HepG2 (cell line): Measurements from ENCODE around the gene SIRT7. TPM values are rescaled to one million over a fixed set of nuclear protein-coding genes. Genes with fewer than 3 reads are reported as not detected.

Source experiments
- ARNT ChIP-seq: fragments of 450-650 bp; IDR thresholded peaks from 2 replicates; pipeline ENCODE4 v1.6.1; 2017
- ATF1 ChIP-seq: IDR thresholded peaks from 2 replicates; pipeline ENCODE4 v1.6.1; 2016; ENCODE audit warnings: mild to moderate bottlenecking, control low read depth
- CENPT ChIP-seq: sonication (generic); formaldehyde crosslinking; IDR thresholded peaks from 2 replicates; pipeline ENCODE4 v1.8.0; 2022; ENCODE audit warnings: low read depth, mild to moderate bottlenecking, moderate library complexity, missing genetic modification reagents
- HIC2 ChIP-seq: sonication (generic); formaldehyde crosslinking; IDR thresholded peaks from 2 replicates; pipeline ENCODE4 v1.9.0; 2022; ENCODE audit warnings: low read depth, missing genetic modification reagents
- HIVEP1 ChIP-seq: sonication (generic); formaldehyde crosslinking; IDR thresholded peaks from 2 replicates; pipeline ENCODE4 v1.4.0; 2020; ENCODE audit warnings: mild to moderate bottlenecking, missing genetic modification reagents
- NR2C2 ChIP-seq: sonication (generic); formaldehyde crosslinking; IDR thresholded peaks from 2 replicates; pipeline ENCODE4 v1.4.0; 2020; ENCODE audit warnings: missing genetic modification reagents, mild to moderate bottlenecking, moderate library complexity, borderline replicate concordance
- RARA ChIP-seq: IDR thresholded peaks from 2 replicates; pipeline ENCODE4 v1.6.1; 2016; ENCODE audit warnings: missing genetic modification reagents, missing compliant biosample characterization
- SAFB2 ChIP-seq: sonication (generic); formaldehyde crosslinking; IDR thresholded peaks from 2 replicates; pipeline ENCODE4 v1.5.1; 2020; ENCODE audit warnings: missing genetic modification reagents, low read depth, mild to moderate bottlenecking, borderline replicate concordance
- SOX13 ChIP-seq, 3 experiments: fragments of 450-650 bp in 1 of 3; sonication (generic) in 1 of 3; formaldehyde crosslinking in 1 of 3; IDR thresholded peaks in 2 of 3; conservative IDR thresholded peaks in 1 of 3; 2 replicates each; pipeline versions ENCODE4 v1.5.0 to v1.6.1; 2016 to 2020; ENCODE audit warnings: antibody characterized with exemption in 1 of 3, mild to moderate bottlenecking in 1 of 3, missing compliant biosample characterization in 1 of 3, missing genetic modification reagents in 1 of 3, moderate library complexity in 1 of 3
- STAT5B ChIP-seq: sonication (generic); formaldehyde crosslinking; IDR thresholded peaks from 2 replicates; pipeline ENCODE4 v1.4.0; 2020; ENCODE audit warnings: missing genetic modification reagents
- SYNCRIP ChIP-seq: fragments of 200-400 bp; formaldehyde crosslinking; IDR thresholded peaks from 2 replicates; pipeline ENCODE4 v1.6.1; 2018; ENCODE audit warnings: mild to moderate bottlenecking, low read depth, low read length; ENCODE audit not compliant: insufficient read depth
- TCF7L2 ChIP-seq: IDR thresholded peaks from 2 replicates; pipeline ENCODE4 v1.6.1; 2011; ENCODE audit warnings: mild to moderate bottlenecking, low read depth, low read length, moderate library complexity
- THAP11 ChIP-seq: IDR thresholded peaks from 2 replicates; pipeline ENCODE4 v1.6.1; 2016; ENCODE audit warnings: missing biosample characterization, missing genetic modification reagents
- TMF1 ChIP-seq: sonication (generic); formaldehyde crosslinking; IDR thresholded peaks from 2 replicates; pipeline ENCODE4 v1.8.1; 2022; ENCODE audit warnings: low read depth, missing genetic modification reagents
- ZEB1 ChIP-seq: IDR thresholded peaks from 2 replicates; pipeline ENCODE4 v1.6.1; 2012; ENCODE audit warnings: mild to moderate bottlenecking, low read depth, inconsistent platforms; ENCODE audit not compliant: insufficient replicate concordance
- ZNF263 ChIP-seq: sonication (generic); formaldehyde crosslinking; IDR thresholded peaks from 2 replicates; pipeline ENCODE4 v1.4.0; 2020; ENCODE audit warnings: missing genetic modification reagents
- ZNF276 ChIP-seq: sonication (generic); formaldehyde crosslinking; IDR thresholded peaks from 2 replicates; pipeline ENCODE4 v1.4.0; 2020; ENCODE audit warnings: mild to moderate bottlenecking, low read depth, missing genetic modification reagents
- ZNF362 ChIP-seq: sonication (generic); formaldehyde crosslinking; IDR thresholded peaks from 2 replicates; pipeline ENCODE4 v1.4.0; 2020; ENCODE audit warnings: missing genetic modification reagents, mild to moderate bottlenecking, borderline replicate concordance
- ZNF382 ChIP-seq: sonication (generic); formaldehyde crosslinking; IDR thresholded peaks from 2 replicates; pipeline ENCODE4 v1.5.0; 2020; ENCODE audit warnings: missing genetic modification reagents, mild to moderate bottlenecking, borderline replicate concordance
- ZNF674 ChIP-seq: sonication (generic); formaldehyde crosslinking; IDR thresholded peaks from 2 replicates; pipeline ENCODE4 v1.5.0; 2020; ENCODE audit warnings: low read depth, mild to moderate bottlenecking, missing genetic modification reagents
- ZSCAN21 ChIP-seq: sonication (generic); formaldehyde crosslinking; IDR thresholded peaks from 2 replicates; pipeline ENCODE4 v1.8.0; 2022; ENCODE audit warnings: mild to moderate bottlenecking, missing genetic modification reagents, moderate library complexity, borderline replicate concordance
- polyA plus RNA-seq, 8 experiments: library from polyadenylated mRNA; depleted of rRNA in 3 of 8; stranded (reverse) in 7 of 8; unstranded in 1 of 8; fragments of >200 nt; fragmentation: Illumina TruSeq in 4 of 8; extraction: Trizol in 4 of 8; gene quantifications; 2 replicates each; pipeline versions ENCODE4 v1.2.1 to v1.2.3, GENCODE V29; 2011 to 2016; ENCODE audit warnings: low read depth in 4 of 8, missing spikeins in 1 of 8, mixed read lengths in 1 of 8; ENCODE audit not compliant: insufficient read depth in 1 of 8
- total RNA-seq, 5 experiments: library from RNA; depleted of rRNA; stranded (reverse); fragments of >200 nt; fragmentation: Illumina TruSeq; extraction: Trizol; gene quantifications; 2 replicates each; pipeline ENCODE4 v1.2.3, GENCODE V29; 2016; ENCODE audit warnings: low read depth in 1 of 5

Gene SIRT7
- total and polyA plus RNA-seq, 2 of the 13 experiments (the other 11 are each of a cell fraction or from before 2014, with no cell fraction given) = 8.3 to 24.8 TPM

DNA sequence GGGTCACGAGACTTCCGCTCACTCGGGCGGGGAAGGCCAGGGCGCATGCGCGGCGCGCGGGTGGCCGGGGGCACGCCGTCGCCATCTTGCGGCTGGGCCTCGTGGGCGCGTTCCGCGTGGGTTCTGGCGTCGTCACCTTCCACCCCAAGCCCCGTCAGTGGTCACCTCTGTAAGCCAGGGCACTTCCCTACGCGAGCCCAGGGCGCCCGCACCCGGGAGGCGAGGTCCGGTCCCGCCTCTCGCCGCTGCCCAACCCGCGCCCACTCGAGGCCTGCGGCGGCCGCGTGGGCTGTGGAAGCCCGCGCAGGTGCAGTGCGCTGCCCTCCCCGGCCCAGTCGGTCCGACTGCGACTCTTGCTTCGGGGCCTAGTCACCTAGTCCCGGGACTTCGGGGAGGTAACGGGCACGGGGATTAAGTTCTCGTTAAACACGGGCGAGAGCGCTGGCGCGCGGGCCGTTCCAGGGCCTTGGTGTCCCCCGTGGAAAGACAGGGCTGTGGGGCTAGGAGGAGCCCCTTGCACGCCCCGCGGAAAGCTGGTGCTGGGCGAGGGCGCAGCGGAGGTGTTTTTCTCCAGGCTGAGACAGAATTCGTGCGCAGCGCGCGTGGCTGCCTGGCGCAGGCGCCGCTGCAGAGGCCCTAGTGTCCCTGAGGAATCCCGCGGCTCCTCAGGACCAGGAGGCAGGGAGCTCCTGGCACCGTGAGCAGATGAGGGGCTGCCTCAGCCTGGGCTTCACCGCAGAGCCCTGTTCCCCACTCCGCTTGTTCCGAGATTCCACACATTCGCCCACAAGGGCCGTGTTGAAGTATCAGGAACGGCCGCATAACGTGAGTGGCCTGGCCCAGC is 46.4 kb downstream of the SIRT7 start (continued):
- no peak; the same call in 1 of the 2 replicates for TF ChIP-seq SOX13 (IDR thresholded peaks at IDR 0.05)
- TF ChIP-seq SOX13 (CRISPR knock-in tag; conservative IDR thresholded peaks at IDR 0.05 in 1 of 2, IDR thresholded peaks at IDR 0.05 in 1 of 2) = no peak
- no peak; the same call in 1 of the 2 replicates for TF ChIP-seq HIC2
- TF ChIP-seq SAFB2 = peak; percentile 97
- TF ChIP-seq TCF7L2 = no peak
- peak; percentile 88; the same call in 1 of the 2 replicates for TF ChIP-seq TMF1 (CRISPR knock-in tag)
- peak; percentile 76; the same call in 1 of the 2 replicates for TF ChIP-seq ZNF276 (CRISPR knock-in tag)
- TF ChIP-seq ATF1 (CRISPR knock-in tag) = no peak
- peak; percentile 98 for TF ChIP-seq ZSCAN21
- TF ChIP-seq ARNT = no peak
- TF ChIP-seq NR2C2 = peak; percentile 95
- TF ChIP-seq STAT5B (CRISPR knock-in tag) = no peak; the same call in 1 of the 2 replicates
- TF ChIP-seq THAP11 (CRISPR knock-in tag) = peak; percentile 91
- TF ChIP-seq ZNF362 (CRISPR knock-in tag) = peak; percentile 59; the same call in 1 of the 2 replicates
- TF ChIP-seq ZEB1 = no peak
- TF ChIP-seq ZNF263 (CRISPR knock-in tag) = peak; percentile 63
- peak; percentile 54 for TF ChIP-seq RARA (CRISPR knock-in tag)
- TF ChIP-seq CENPT (CRISPR knock-in tag) = peak; percentile 98
- TF ChIP-seq SYNCRIP = no peak
- TF ChIP-seq ZNF674 (CRISPR knock-in tag) = no peak; the same call in 1 of the 2 replicates
- TF ChIP-seq HIVEP1 (CRISPR knock-in tag) = no peak
- TF ChIP-seq ZNF382 (CRISPR knock-in tag) = no peak
